ENCODE results near the gene MCRIP1.

MCRIP1 gene

GRCh38 chr17:81823820-81824550 lies 9.1 kb downstream of the MCRIP1 start:
- no peak overlapping the region for H3K4me3 ChIP-seq (replicated peaks; ENCODE audit: low read depth, low read length)
- no peak for TF ChIP-seq CTCF (IDR thresholded peaks at IDR 0.05; ENCODE audit: low read length, missing control alignments)
- no peak for DNase-seq (ENCODE audit: low read depth)

- DNase-seq (ENCODE audit: low read depth) = no peak
- no peak for TF ChIP-seq CTCF (IDR thresholded peaks at IDR 0.05; ENCODE audit: low read length, missing control alignments)
- H3K4me3 ChIP-seq (replicated peaks; ENCODE audit: low read depth, low read length) = no peak overlapping the region
Measured at GRCh38 chr17:81822996-81823819, 9.9 kb downstream of the MCRIP1 start.

DNA sequence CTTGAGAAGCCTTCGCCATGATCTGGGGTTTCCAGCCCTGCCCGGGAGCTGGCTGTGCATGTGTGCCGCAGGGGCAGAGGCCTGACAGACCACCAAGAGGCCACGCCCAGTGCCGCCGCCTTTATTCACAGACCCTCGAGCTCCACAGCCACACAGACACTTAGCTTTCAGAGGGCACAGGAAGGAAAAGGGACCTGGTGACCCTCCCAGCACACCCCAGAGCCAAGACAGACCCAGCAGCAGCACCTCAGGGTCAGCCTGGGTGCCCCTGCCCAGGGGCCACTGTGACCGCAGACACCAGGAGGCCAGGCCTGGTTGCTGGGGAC lies 10.8 kb downstream of the MCRIP1 start:
- H3K4me3 ChIP-seq (replicated peaks; ENCODE audit: low read depth, low read length) = no peak overlapping the region
- no peak for DNase-seq (ENCODE audit: low read depth)
- TF ChIP-seq CTCF (IDR thresholded peaks at IDR 0.05; ENCODE audit: low read length, missing control alignments) = no peak

DNA sequence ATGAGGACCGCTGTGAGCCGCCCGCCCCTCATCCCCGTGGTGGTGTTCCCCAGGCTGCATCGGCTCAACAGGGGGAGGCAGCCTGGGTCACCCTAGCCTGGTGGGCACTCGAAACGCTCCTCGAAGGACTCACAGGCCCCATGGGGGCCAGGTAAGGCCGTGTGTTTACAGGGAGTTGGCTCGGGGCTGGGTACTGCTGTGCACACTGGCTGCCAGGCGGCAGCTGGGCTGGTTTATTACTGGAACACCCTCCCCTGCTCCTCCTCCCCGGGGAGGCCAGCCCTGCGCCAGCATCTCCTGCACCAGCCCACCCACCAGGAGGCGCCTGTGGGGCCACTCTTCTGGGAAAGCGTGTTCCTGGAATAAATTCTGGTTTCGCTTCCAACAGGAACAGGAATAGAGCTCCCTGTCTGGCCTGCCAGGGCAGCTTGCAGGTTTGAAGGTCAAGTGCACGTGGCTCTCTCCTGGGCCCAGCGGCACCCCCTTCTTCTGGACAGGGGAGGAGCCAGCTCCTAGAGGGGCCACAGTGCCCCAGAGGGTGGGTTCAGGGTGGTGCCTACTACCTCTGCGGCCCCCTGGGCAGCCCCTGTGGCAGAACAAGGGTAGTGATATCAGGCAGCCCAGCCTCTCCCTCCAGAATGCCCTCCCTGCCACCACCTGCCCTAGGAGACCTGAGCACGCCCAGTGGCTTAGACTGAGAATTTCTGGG lies 11.3 kb downstream of the MCRIP1 start:
- DNase-seq (ENCODE audit: low read depth) = peak; percentile 48
- no peak overlapping the region for H3K4me3 ChIP-seq (replicated peaks; ENCODE audit: low read depth, low read length)
- TF ChIP-seq CTCF (IDR thresholded peaks at IDR 0.05; ENCODE audit: low read length, missing control alignments) = peak; percentile 39

GRCh38 chr17:81821147-81821546 lies 11.9 kb downstream of the MCRIP1 start:
- no peak for DNase-seq (ENCODE audit: low read depth)
- no peak for TF ChIP-seq CTCF (IDR thresholded peaks at IDR 0.05; ENCODE audit: low read length, missing control alignments)
- no peak overlapping the region for H3K4me3 ChIP-seq (replicated peaks; ENCODE audit: low read depth, low read length)

DNA sequence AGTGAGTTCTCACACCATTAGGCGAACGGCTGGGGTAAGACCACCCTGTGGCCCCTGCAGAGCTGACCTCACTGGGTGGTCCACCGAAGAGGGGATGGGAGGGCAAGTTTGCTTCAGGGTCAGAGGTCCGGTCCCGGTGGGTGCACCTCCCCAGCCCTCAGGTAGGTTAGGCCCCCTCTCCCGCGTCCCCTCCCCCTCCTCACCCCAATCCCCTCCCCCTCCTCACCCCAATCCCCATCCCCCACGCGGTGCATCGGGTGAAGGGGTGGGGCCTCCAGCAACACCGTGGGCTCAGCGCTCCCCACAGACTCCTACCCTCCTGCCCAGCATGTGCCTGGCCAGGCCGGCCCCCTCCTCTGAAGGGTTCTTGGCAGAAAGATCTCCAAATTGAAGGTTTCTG lies 13.4 kb downstream of the MCRIP1 start:
- H3K4me3 ChIP-seq (replicated peaks; ENCODE audit: low read depth, low read length) = no peak overlapping the region
- DNase-seq (ENCODE audit: low read depth) = no peak
- no peak for TF ChIP-seq CTCF (IDR thresholded peaks at IDR 0.05; ENCODE audit: low read length, missing control alignments)

Measured in fibroblast of pulmonary artery (primary cell).